GM18519 (cell line): Measurements from ENCODE around the gene UCK1.
"Not testable (repeated sequence)": the region's sequence is repeated elsewhere in the genome, so short reads cannot be mapped to it uniquely, and the experiment has no call there.

Source experiments
- ATAC-seq: cut with Tn5 transposase; IDR thresholded peaks from one replicate; pipeline ENCODE4 v1.9.1; 2021; ENCODE audit warnings: mild to moderate bottlenecking, moderate library complexity; ENCODE audit not compliant: unreplicated experiment, low FRiP score

The UCK1 gene

DNA sequence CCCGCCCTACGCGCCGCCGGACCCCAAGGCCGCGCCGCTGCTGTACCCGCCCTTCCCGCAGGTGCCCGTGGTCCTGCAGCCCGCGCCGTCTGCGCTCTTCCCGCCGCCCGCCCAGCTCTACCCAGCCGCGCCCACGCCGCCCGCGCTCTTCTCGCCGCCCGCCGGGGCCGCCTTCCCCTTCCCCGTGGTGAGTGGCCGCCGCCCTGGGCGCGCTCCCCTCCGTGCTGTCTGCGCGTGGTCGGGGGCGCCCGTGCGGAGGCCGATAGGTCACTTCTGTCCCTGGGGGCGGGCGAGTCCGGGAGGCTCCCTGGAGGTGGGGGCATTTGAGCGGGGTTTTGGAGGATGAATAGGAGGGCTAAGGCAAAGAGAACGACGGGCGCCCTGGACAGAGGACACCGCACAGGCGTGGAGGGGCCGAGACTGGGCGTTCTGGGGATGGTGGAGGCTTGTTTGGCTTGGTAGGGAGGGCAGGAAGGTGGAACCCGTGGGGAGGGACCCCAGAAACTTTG is 23.8 kb upstream of the UCK1 start:
- ATAC-seq = no peak

DNA sequence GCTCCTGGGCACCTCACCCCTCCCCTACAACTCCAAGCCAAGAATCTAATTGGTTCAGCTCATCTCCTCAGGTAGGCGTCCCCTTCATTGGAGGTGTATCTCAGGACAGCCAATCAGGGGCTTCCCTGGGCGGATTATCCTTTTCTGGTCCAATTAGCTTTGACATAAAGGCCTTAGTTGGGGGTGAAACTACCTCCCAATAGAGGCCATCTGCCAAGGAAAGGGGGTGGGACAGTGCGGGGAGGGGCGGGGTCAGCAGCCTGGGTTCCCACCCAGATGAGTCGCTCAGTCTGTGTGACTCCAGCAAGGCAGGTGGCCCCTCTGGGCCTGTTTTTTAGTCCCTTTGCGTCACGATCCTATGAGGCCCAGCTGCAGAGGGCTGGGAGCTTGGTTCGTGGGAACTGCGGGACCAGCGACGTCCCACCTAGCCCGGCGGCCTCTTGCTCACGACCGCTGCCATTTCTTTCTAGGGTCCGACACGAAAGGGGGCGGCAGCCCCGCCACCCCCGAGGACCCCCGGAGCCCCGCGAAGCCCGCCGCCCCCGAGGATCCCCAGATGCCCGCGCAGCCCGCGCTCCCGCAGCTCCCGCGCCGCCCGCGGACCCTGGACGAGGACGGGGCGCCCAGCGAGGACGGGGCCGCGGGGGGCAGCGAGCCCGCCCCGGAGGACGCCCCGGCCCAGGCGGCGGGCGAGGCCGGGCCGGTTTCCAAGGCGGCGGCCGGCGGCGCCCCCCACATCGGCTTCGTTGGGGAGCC is 23.2 kb upstream of the UCK1 start:
- no peak for ATAC-seq

DNA sequence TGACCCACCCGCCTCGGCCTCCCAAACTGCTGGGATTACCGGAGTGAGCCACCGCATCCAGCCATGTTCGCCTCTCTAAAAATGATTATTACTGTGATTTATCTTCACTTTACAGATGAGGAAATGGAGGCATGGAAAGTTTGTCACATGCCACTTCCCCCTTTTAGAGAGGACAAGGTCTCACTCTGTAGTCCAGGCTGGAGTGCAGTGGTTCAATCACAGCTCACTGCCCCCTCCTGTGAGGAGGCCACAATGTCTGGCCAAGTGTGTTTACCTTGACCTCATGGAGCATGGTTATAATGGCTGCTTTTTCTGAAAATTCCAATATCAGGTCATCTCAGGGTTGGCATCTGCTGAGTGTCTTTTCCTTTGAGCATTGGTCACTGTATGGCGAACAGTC is 21.0 kb upstream of the UCK1 start:
- no peak for ATAC-seq

DNA sequence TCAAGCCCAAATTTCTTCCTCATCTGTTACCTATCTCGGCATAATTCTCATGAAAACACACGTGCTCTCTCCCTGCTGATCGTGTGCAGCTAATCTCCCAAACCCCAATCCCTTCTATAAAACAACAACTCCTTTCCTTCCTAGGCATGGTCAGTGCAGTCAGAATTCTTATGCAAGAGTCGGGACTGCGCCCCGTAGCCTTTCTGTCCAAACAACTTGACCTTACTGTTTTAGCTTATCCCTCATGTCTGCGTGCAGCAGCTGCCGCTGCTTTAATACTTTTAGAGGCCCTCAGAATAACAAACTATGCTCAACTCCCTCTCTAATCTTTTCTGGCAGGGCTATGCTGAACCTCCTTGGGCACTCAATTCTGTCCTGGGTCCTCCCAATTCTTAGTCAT is 19.4 kb upstream of the UCK1 start:
- not testable (repeated sequence) for ATAC-seq

DNA sequence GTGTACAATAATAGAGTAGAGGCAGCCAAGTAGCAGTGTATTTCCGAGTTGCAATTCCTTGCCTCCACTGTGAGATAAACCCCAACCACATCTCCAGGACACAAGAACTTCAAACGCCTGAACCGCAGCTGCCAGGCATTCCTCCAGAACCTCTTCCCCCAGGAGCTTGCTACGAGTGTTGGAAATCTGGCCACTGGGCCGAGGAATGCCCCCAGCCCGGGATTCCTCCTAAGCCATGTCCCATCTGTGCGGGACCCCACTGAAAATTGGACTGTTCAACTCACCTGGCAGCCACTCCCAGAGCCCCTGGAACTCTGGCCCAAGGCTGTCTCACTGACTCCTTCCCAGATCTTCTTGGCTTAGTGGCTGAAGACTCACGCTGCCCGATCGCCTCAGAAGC is 18.1 kb upstream of the UCK1 start:
- not testable (repeated sequence) for ATAC-seq

DNA sequence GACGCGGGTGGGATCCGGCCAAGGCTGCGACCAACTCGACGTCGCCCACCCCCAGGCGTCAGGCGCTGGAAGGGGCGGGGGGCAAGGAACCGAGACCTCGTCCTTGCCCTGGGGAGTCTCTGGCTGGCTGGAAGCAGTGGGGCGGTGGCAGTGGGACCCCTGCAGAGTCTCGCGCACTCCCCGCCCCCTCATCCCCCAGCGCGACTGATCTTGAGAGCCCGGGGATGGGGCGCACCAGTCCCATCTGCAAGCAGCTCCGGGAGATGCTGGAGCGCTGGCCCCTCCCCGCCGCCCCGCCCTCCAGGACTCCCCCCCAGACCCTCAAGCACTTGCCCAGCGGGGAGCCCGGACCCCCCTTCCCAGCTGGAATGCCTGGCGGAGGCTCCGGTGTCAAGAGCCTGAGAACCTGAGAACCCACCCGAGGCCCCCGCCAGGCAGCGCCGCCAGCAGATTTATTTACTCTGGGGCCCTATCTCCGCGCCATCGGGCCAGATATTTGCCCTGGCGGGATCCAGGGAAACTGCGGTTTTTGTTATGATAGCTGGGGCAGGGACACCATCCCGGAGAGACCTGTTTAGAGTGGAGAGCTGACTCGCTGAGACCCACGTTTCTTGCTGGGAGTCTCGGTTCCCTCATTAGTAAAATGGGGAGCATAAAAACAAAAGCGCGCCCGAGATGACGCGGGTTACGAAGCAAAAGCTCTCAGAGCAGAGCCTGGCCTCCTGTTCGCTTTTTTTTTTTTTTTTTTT is 15.4 kb upstream of the UCK1 start:
- ATAC-seq = no peak

DNA sequence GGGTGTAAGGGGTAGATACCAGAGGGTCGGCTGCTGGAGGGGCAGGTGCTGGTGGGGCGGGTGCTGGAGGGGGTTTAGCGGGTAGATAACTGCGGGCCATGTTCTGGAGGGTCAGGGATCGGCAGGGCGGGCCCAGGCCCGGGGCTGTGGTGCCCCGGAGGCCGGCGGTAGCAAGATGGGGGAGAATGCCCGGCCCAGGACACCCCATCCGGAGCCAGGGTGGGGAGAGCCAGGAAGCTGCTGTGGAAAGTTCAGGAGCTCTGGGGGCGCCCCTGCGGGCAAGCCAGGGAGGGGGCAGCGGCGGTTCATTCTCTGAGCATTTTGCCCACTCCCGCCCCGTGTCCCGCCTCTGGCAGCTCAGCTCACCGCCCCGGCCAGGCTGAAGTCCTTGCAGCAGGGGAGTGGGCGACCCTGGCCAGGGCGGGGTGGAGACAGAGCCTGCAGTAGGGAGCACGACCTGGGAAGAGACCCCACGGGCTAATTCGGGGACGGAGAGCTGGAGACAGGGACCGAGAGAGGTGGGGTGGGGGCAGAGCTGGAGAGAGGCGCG is 14.8 kb upstream of the UCK1 start:
- no peak for ATAC-seq

DNA sequence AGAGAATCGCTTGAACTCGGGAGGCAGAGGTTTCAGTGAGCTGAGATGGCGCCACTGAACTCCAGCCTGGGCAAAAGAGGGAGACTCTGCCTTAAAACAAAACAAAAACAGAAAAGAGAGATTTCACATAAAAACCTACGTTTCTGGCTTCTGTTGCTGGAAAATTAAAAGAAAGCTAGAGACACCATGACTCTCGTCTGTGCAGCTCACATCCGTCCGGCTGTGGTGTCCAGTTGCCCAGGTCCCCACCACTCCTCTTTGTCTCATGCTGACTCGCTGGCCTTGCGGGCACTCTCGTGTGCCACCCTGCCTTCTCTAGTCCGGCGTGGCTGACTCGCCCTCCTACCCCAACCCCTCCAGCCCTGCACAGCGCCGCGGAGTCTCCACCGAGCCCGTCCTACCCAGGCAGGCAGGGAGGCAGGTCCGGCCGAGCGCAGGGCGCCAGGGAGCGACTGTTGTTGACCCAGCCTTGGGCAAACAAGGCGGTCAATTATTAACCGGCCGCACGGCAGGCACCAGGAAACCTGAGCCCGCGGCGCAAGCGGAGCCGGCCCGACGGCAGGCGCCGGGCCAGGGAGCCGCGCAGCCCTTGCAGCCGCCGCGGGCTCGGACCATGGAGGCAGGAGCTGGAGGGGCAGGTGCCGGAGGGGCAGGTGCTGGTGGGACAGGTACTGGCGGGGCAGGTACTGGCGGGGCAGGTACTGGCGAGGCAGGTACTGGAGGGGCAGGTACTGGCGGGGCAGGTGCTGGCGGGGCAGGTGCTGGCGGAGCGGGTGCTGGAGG is 14.1 kb upstream of the UCK1 start, which contains the start of gene PRRT1B:
PRRT1B (plus strand) TSS at position 521 of the 783 bp plus-strand sequence; CDS start at position 614, 93 bp downstream.
- no peak for ATAC-seq

DNA sequence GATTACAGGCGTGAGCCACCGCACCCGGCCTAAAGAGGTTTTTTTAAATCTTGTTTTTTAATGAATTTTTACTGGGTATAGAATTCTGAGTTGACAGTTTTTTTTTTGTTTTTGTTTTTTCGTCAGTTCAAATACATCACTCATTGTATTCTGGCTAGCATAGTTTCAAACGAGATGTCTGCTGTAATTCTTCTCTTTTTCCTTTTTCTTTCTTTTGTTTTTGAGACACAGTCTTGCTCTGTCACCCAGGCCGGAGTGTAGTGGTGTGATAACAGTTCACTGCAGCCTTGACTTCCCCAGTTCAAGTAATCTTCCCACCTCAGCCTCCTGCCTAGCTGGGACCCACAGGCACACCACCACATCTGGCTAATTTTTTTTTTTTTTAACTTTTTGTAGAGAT is 12.1 kb upstream of the UCK1 start:
- no peak for ATAC-seq

DNA sequence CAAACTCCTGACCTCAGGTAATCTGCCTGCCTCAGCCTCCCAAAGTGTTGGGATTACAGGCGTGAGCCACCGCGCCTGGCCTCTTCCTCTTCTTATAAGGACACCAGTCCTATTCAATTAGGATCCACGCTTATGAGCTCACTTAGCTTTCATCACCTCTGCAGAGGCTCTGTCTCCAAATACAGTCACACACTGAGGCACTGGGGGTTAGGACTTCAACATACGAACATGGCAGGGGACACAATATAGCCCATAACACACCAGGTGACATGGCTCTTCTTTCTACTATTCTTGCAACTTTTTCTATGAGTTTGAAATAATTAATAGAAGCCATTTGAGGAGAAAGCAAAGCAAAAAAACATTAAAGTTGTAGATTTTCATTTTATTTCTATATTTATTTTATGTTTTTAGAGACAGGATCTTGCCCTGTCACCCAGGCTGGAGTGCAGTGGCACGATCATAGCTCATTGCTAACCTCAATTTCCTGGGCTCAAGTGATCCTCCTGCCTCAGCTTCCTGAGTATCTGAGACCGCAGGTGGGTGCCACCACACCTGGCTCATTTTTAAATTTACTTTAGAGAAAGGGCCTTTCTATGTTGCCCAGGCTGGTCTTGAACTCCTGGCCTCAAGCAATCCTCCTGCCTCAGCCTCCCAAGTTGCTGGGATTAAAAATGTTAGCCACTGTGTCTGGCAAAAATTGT is 8.3 kb upstream of the UCK1 start:
- no peak for ATAC-seq

DNA sequence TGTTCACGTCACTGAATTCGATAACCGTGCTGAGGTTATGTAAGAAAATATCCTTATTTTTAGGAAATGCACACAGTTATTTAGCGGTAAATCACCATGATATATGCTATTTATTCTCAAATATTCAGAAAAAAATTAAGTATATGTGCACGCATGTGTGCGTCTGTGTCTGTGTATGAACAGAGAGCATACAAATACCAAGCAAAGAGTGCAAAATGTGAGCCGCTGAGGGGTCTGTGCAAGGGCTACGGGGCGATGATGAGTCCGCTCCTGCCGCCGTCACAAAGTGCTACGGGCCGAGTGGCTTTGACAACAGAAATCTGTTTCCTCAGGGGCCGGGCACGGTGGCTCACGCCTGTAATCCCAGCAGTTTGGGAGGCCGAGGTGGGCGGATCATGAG is 6.9 kb upstream of the UCK1 start:
- no peak for ATAC-seq

DNA sequence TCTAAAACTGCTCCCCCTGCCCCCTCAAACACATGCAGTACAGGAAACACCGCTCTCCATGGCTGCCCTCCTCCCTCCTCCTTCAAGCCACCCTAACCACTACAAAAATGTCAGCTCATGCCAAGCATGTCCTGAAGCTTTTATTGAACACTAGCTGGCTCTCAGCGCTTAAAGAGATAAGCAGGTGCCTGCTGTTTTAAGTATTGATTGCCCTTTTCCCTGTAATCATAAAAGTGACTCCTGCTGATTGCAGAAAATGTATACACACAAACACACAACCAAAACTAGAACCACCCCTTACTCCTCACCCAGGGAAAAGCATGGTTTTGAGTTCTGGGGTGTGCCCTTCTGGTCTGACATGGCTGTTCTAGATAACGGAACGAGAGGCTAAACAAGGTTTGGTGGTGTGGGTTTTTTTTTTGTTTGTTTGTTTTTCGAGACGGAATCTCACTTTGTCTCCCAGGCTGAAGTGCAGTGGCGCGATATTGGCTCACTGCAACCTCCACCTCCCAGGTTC is 3.7 kb upstream of the UCK1 start:
- ATAC-seq = no peak

DNA sequence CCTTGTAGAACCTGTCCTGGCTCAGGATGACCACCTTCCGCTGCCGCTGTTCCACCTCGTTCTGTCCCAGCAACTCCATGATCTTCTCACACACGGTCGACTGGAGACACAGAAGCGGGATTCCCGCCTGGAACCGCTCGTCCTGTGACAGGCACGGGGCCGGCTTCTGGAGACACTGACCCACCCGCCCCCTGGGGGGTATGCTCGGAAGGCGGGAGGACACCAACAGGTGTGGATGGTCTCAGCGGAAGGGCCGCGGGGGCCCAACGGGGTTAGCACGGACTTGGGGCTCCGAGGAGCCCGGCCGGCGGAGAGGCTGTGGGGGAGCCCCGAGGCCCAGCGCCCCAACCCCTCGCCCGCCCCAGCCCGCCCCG is 530 bp downstream of the UCK1 start:
- no peak for ATAC-seq

DNA sequence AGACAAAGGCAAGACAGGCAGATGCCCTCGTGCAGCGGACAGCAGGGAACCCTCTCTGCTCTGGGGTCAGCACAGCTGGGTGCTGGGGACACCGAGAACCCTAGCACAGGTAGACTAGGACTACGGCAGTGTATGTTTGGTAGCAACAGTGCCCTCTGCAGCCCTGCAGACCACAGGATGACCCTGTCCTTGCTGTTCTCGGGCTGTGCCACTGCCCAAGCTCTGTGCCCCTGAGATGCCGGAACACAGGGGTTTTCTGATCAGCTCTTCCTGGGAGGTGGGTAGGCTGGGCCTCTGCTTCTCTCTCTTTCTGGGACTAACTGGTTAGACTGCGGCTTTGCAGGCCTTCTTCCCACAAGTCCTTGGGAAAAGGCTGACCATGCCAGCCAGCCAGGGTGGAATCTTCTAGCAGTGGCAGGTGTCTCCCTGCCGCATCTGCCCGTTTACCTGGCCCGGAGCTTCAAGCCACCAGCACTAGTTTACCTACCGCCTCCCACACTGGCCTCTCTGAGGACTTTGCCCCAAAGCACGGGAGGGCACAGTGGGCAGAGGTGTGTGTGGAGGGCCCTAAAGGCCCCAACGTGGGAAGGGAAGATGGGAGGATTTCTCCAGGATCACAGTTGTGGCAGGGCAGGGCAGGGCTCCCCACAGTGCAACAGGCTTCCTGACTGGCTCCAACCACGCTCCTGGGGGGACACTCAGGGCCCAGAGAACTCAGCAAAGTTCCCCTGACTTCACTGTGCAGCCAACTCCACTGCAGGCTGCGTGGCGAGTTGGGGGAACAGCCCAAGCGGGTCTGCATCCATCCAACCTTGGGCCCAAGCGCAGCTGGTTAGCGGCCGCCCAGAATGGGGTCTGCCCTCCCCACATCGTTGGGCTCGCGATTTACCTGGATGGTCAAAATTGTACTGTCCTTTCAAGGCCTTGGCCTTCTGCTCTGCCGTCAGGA is 1.2 kb downstream of the UCK1 start:
- no peak for ATAC-seq

DNA sequence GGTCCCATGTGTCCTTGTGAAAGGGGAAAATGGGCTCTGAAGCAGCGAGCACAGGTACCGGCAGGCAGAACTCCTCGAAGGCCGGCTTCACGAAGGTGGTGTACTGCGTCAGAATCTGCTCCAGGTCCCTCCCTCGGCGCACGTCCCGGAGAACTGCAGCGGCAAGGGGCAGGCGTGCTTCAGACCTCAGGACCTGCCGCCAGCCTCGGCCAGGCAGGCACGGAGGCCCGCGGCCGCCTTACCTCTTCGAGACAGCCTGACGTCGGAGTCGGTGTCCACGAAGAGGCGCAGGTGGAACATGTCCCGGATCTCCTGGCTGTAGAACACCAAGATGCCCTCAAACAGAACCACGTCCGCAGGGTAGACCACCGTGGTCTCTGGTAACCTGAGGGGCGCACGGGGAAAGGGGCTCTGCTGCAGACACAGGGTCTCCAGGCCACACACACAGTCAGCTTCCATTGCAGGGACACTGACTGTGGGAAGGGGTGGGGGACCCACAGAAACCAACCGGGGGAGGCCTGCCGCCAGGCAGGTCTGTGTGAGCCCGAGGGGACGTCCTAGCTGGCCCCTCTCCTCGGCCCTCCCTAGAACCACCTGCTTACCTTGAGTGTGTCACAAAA is 2.1 kb downstream of the UCK1 start:
- no peak for ATAC-seq

DNA sequence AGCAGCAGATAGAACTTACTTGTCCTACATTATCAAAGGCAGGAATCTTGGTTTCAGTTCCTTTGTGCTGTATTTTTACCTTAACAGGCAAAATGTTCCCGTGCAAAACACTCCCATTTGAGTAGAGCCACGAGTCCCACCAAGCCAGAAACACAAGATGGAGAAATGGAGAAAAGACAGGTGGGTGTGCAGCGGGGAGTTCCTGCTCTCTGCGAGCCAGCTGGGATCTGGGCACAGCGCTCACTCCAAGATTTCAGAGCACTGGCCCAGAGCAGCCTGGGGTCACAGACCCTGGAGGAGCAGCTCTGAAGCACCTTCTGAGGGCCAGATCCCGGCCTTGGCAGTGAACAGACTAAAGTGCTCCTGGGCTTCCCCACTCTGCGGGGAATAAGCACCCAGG is 2.9 kb downstream of the UCK1 start:
- no peak for ATAC-seq

DNA sequence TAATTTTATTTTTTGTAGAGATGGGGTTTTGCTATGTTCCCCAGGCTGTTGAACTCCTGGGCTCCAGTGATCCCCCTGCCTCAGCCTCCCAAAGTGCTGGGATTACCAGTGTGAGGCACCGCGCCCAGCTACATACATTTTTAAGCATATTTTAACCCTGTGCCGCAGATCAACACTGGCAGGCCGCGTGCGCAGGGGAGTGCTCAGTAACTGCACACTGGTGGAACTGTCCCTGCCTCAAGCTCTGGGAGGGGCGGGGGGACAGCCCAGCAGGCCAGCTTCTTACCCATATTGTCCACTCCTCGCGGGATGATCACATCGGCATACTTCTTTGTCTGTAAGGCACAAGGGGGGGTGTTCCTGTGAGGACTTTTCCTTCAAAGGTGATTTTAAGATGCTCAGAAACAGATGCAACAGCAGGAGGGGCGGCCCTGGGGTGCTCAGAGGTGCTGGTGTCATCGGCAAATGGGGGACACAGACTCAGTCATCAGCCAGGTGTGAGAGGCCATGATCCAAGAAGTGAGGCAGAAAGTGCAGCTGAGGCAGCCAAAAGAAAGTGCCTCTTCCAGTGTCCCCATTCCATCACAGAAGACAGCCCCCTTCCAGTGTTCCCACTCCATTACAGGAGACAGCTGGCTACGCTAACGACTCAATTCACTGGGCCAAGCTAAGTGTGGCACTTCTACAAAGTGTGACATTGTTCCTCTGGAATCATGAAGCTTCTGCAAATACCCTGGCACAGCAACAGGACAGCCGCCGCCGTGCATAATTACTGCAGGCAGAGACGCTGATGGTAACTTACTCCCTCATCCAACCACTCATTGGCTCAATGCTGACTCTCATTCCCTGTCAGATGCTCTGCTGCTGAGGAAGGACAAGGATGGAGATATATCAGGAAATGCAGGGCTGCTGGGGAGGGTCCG is 5.2 kb downstream of the UCK1 start:
- ATAC-seq = no peak
